ENCODE results near the gene PIP5K1A. TPM values are rescaled to one million over a fixed set of nuclear protein-coding genes. Genes with fewer than 3 reads are reported as not detected.
"Not testable (repeated sequence)": the region's sequence is repeated elsewhere in the genome, so short reads cannot be mapped to it uniquely, and the experiment has no call there.

The PIP5K1A gene
- total and polyA plus RNA-seq, 4 donors: 21.7 to 120 (median 37.5) TPM

GRCh38 chr1:151192047-151192446, 6.3 kb upstream of the PIP5K1A start:
- Histone ChIP-seq H3K9me3 (ENCODE audit: control insufficient read depth in 4 of 4, insufficient read depth in 3 of 4, low read length in 3 of 4) (no peaks in the 10 kb centered on the region), H3K27ac (ENCODE audit: low read depth in 1 of 2, low read length in 1 of 2) (no peak overlapping the region), H3K27me3 (ENCODE audit: control insufficient read depth in 3 of 3, insufficient read depth in 3 of 3, low read length in 2 of 3) (no peaks in the 10 kb centered on the region), H3K36me3 (ENCODE audit: control insufficient read depth in 4 of 4, insufficient read depth in 4 of 4, low read length in 4 of 4) (no peaks in the 10 kb centered on the region), H3K9ac (ENCODE audit: insufficient read depth in 1 of 2, low read length in 2 of 2) (no peak overlapping the region), H3K4me3 (no peak overlapping the region), H3K4me1 (ENCODE audit: control insufficient read depth in 5 of 5, insufficient read depth in 5 of 5, low read length in 5 of 5) (peaks cover 3 to 14% (median 5%) of the 10 kb centered on the region in 5 donors)
- no peak for DNase-seq
- TF ChIP-seq CTCF (IDR thresholded peaks at IDR 0.05; ENCODE audit: control extremely low read depth, extremely low read depth): no peak
- no peak for ATAC-seq (ENCODE audit: insufficient read depth, low FRiP score)
- 73 to 78% methylated on average over 7 of the region's 7 CpGs for WGBS, 2 donors

GRCh38 chr1:151193304-151193703, 5.0 kb upstream of the PIP5K1A start:
- Histone ChIP-seq H3K27me3 (ENCODE audit: control insufficient read depth in 3 of 3, insufficient read depth in 3 of 3, low read length in 2 of 3) (no peaks in the 10 kb centered on the region), H3K9ac (ENCODE audit: insufficient read depth in 1 of 2, low read length in 2 of 2) (no peak overlapping the region), H3K4me1 (ENCODE audit: control insufficient read depth in 5 of 5, insufficient read depth in 5 of 5, low read length in 5 of 5) (peaks cover 3 to 11% (median 5%) of the 10 kb centered on the region in 5 donors), H3K27ac (ENCODE audit: low read depth in 1 of 2, low read length in 1 of 2) (no peak overlapping the region), H3K36me3 (ENCODE audit: control insufficient read depth in 4 of 4, insufficient read depth in 4 of 4, low read length in 4 of 4) (no peaks in the 10 kb centered on the region), H3K9me3 (ENCODE audit: control insufficient read depth in 4 of 4, insufficient read depth in 3 of 4, low read length in 3 of 4) (no peaks in the 10 kb centered on the region), H3K4me3 (no peak overlapping the region)
- WGBS, 2 donors: 75 to 81% methylated on average over 6 of the region's 6 CpGs
- no peak for TF ChIP-seq CTCF (IDR thresholded peaks at IDR 0.05; ENCODE audit: control extremely low read depth, extremely low read depth)
- ATAC-seq (ENCODE audit: insufficient read depth, low FRiP score): no peak
- no peak for DNase-seq

- DNase-seq (no peak), ATAC-seq (ENCODE audit: insufficient read depth, low FRiP score) (no peak)
- Histone ChIP-seq H3K4me3 (no peak overlapping the region), H3K4me1 (ENCODE audit: control insufficient read depth in 5 of 5, insufficient read depth in 5 of 5, low read length in 5 of 5) (peaks cover 0 to 6% (median 4%) of the 10 kb centered on the region in 5 donors), H3K9ac (ENCODE audit: insufficient read depth in 1 of 2, low read length in 2 of 2) (no peak overlapping the region), H3K36me3 (ENCODE audit: control insufficient read depth in 4 of 4, insufficient read depth in 4 of 4, low read length in 4 of 4) (peaks cover 0 to 3% (median 0%) of the 10 kb centered on the region in 4 donors), H3K9me3 (ENCODE audit: control insufficient read depth in 4 of 4, insufficient read depth in 3 of 4, low read length in 3 of 4) (no peaks in the 10 kb centered on the region), H3K27ac (ENCODE audit: low read depth in 1 of 2, low read length in 1 of 2) (no peak overlapping the region), H3K27me3 (ENCODE audit: control insufficient read depth in 3 of 3, insufficient read depth in 3 of 3, low read length in 2 of 3) (no peaks in the 10 kb centered on the region)
- WGBS, 2 donors: 81 to 89% methylated on average over 1 of the region's 1 CpG
- no peak for TF ChIP-seq CTCF (IDR thresholded peaks at IDR 0.05; ENCODE audit: control extremely low read depth, extremely low read depth)
Measured at GRCh38 chr1:151193856-151194255, 4.5 kb upstream of the PIP5K1A start.

GRCh38 chr1:151194894-151195594, 3.3 kb upstream of the PIP5K1A start:
- H3K9ac ChIP-seq (ENCODE audit: insufficient read depth in 1 of 2, low read length in 2 of 2); H3K4me1 ChIP-seq (ENCODE audit: control insufficient read depth in 5 of 5, insufficient read depth in 5 of 5, low read length in 5 of 5); H3K4me3 ChIP-seq; H3K36me3 ChIP-seq (ENCODE audit: control insufficient read depth in 4 of 4, insufficient read depth in 4 of 4, low read length in 4 of 4); DNase-seq; H3K9me3 ChIP-seq (ENCODE audit: control insufficient read depth in 4 of 4, insufficient read depth in 3 of 4, low read length in 3 of 4); H3K27ac ChIP-seq (ENCODE audit: low read depth in 1 of 2, low read length in 1 of 2); H3K27me3 ChIP-seq (ENCODE audit: control insufficient read depth in 3 of 3, insufficient read depth in 3 of 3, low read length in 2 of 3); ATAC-seq (ENCODE audit: insufficient read depth, low FRiP score): not testable (repeated sequence)
- 66 to 77% methylated on average over 17 of the region's 17 CpGs for WGBS, 2 donors

Data from lung (tissue), 12 donors.